HEK293 (cell line): ENCODE results near the gene NABP1.

Experiments
- CTCF ChIA-PET: fragments of 350-600 bp; formaldehyde crosslinking; extraction: SDS; loops from one replicate; lab custom pipeline; 2021; ENCODE audit warnings: antibody characterized with exemption; lab: Yijun Ruan, JAX
- POLR2A ChIA-PET: fragments of 300-600 bp; formaldehyde crosslinking; extraction: SDS; loops from one replicate; lab custom pipeline; 2020; ENCODE audit warnings: antibody characterized with exemption, inconsistent platforms; lab: Yijun Ruan, JAX
- H3K27ac ChIP-seq: fragments of 200-500 bp; sonication (Bioruptor generic); 2 replicates; pipeline ENCODE4 v1.5.1; 2014; ENCODE audit warnings: low read depth, low read length, control low read depth, inconsistent platforms; ENCODE audit errors: extremely low read depth
- H3K36me3 ChIP-seq, 2 experiments: fragments of 200-500 bp in 1 of 2; sonication (Bioruptor generic) in 1 of 2; 1 replicate in 1 of 2; 2 replicates in 1 of 2; pipeline ENCODE4 v1.5.1; 2014 to 2017; ENCODE audit warnings: inconsistent platforms in 2 of 2, low read length in 2 of 2; ENCODE audit not compliant: control insufficient read depth in 2 of 2, insufficient read depth in 1 of 2
- H3K4me1 ChIP-seq: fragments of 200-500 bp; sonication (Bioruptor generic); 2 replicates; pipeline ENCODE4 v1.5.1; 2014; ENCODE audit warnings: mild to moderate bottlenecking, low read length, inconsistent platforms; ENCODE audit not compliant: control insufficient read depth, insufficient read depth
- H3K4me3 ChIP-seq: 2 replicates; pipeline ENCODE4 v1.5.1; 2011; ENCODE audit warnings: low read depth, mild to moderate bottlenecking, control low read depth, low read length, moderate library complexity
- H3K9me3 ChIP-seq: fragments of 200-500 bp; sonication (Bioruptor generic); 2 replicates; pipeline ENCODE4 v1.5.1; 2014; ENCODE audit warnings: low read depth, low read length, inconsistent platforms; ENCODE audit not compliant: control insufficient read depth, insufficient read depth
- EGR2 ChIP-seq: fragments of 450-650 bp; formaldehyde crosslinking; IDR thresholded peaks from 2 replicates; pipeline ENCODE4 v1.5.1; 2016; ENCODE audit warnings: low read depth, missing biosample characterization, missing genetic modification characterization
- GLI2 ChIP-seq: fragments of 450-650 bp; formaldehyde crosslinking; IDR thresholded peaks from 2 replicates; pipeline ENCODE4; 2017; ENCODE audit warnings: missing biosample characterization, missing genetic modification characterization, low read depth, borderline replicate concordance
- HOXA7 ChIP-seq: sonication (generic); formaldehyde crosslinking; IDR thresholded peaks from 2 replicates; pipeline ENCODE4 v1.8.1; 2022; ENCODE audit warnings: missing genetic modification reagents, borderline replicate concordance
- HOXC10 ChIP-seq: sonication (generic); formaldehyde crosslinking; IDR thresholded peaks from 2 replicates; pipeline ENCODE4 v1.8.1; 2023; ENCODE audit warnings: mild to moderate bottlenecking, missing genetic modification reagents
- KLF1 ChIP-seq: fragments of 450-650 bp; formaldehyde crosslinking; IDR thresholded peaks from 2 replicates; pipeline ENCODE4 v1.5.1; 2016; ENCODE audit warnings: missing biosample characterization, missing genetic modification characterization
- ZFP37 ChIP-seq: fragments of 450-650 bp; formaldehyde crosslinking; IDR thresholded peaks from 2 replicates; pipeline ENCODE4 v1.5.1; 2016; ENCODE audit warnings: missing biosample characterization, missing genetic modification characterization
- ZNF112 ChIP-seq: fragments of 450-650 bp; formaldehyde crosslinking; IDR thresholded peaks from 2 replicates; pipeline ENCODE4 v1.5.0; 2017; ENCODE audit warnings: missing biosample characterization, missing genetic modification characterization
- ZNF146 ChIP-seq: fragments of 450-650 bp; formaldehyde crosslinking; IDR thresholded peaks from 2 replicates; pipeline ENCODE4 v1.5.1; 2016; ENCODE audit warnings: missing biosample characterization, missing genetic modification characterization
- ZNF169 ChIP-seq: fragments of 450-650 bp; formaldehyde crosslinking; IDR thresholded peaks from 2 replicates; pipeline ENCODE4 v1.5.1; 2016; ENCODE audit warnings: missing biosample characterization, missing genetic modification characterization
- ZNF555 ChIP-seq: fragments of 450-650 bp; formaldehyde crosslinking; conservative IDR thresholded peaks from 2 replicates; pipeline ENCODE4 v1.5.1; 2017; ENCODE audit warnings: missing biosample characterization, mild to moderate bottlenecking, missing genetic modification characterization, inconsistent platforms
- ZNF621 ChIP-seq: fragments of 450-650 bp; formaldehyde crosslinking; IDR thresholded peaks from 2 replicates; pipeline ENCODE4 v1.5.1; 2017; ENCODE audit warnings: missing biosample characterization, missing genetic modification characterization
- ZNF624 ChIP-seq: fragments of 450-650 bp; formaldehyde crosslinking; IDR thresholded peaks from 2 replicates; pipeline ENCODE4 v1.5.1; 2017; ENCODE audit warnings: missing biosample characterization, missing genetic modification characterization
- ZNF629 ChIP-seq: fragments of 450-650 bp; formaldehyde crosslinking; IDR thresholded peaks from 2 replicates; pipeline ENCODE4 v1.5.1; 2017; ENCODE audit warnings: missing biosample characterization, missing genetic modification characterization
- ZNF76 ChIP-seq: fragments of 450-650 bp; formaldehyde crosslinking; IDR thresholded peaks from 2 replicates; pipeline ENCODE4; 2016; ENCODE audit warnings: low read depth, missing biosample characterization, missing genetic modification characterization, borderline replicate concordance
- ZSCAN30 ChIP-seq: fragments of 450-650 bp; IDR thresholded peaks from 2 replicates; pipeline ENCODE4 v1.5.1; 2018; ENCODE audit warnings: missing biosample characterization, mild to moderate bottlenecking, missing genetic modification characterization, moderate library complexity
- TF ChIP-seq, protein P1 (sequence below): fragments of 450-650 bp; formaldehyde crosslinking; IDR thresholded peaks from 2 replicates; pipeline ENCODE4 v1.5.1; 2016; ENCODE audit warnings: missing biosample characterization, missing genetic modification characterization, low read depth
- TF ChIP-seq, protein P2 (sequence below): fragments of 450-650 bp; formaldehyde crosslinking; IDR thresholded peaks from 2 replicates; pipeline ENCODE4 v1.5.1; 2016; ENCODE audit warnings: missing biosample characterization, missing genetic modification characterization
- TF ChIP-seq, protein P3 (sequence below): fragments of 450-650 bp; formaldehyde crosslinking; IDR thresholded peaks from 2 replicates; pipeline ENCODE4 v1.5.1; 2016; ENCODE audit warnings: missing biosample characterization, missing genetic modification characterization
- TF ChIP-seq, protein P4 (sequence below): fragments of 450-650 bp; formaldehyde crosslinking; IDR thresholded peaks from 2 replicates; pipeline ENCODE4 v1.5.1; 2016; ENCODE audit warnings: missing biosample characterization, missing genetic modification characterization

Gene NABP1

DNA sequence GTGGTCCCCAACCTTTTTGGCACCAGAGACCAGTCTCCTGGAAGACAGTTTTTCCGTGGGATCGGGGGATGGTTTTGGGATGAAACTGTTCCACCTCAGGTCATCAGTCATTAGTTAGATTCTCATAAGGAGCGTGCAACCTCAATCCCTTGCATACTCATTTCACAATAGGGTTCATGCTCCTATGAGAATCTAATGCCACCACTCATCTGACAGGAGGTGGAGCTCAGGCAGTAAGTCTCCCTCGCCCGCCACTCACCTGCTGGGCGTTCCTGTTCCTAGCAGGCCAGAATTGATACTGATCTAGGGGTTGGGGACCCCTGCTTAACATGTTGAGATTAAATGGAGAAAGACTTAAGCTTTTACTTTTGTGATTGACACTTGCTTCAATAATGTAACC, 9.9 kb downstream of the NABP1 start:
- Histone ChIP-seq H3K9me3 (no peaks in the 10 kb centered on the region), H3K27ac (no peak overlapping the region), H3K4me3 (no peak overlapping the region), H3K4me1 (peaks cover 7% of the 10 kb centered on the region), H3K36me3 (peaks cover 31 to 54% of the 10 kb centered on the region in 2 experiments)
- TF ChIP-seq, protein P1, sequence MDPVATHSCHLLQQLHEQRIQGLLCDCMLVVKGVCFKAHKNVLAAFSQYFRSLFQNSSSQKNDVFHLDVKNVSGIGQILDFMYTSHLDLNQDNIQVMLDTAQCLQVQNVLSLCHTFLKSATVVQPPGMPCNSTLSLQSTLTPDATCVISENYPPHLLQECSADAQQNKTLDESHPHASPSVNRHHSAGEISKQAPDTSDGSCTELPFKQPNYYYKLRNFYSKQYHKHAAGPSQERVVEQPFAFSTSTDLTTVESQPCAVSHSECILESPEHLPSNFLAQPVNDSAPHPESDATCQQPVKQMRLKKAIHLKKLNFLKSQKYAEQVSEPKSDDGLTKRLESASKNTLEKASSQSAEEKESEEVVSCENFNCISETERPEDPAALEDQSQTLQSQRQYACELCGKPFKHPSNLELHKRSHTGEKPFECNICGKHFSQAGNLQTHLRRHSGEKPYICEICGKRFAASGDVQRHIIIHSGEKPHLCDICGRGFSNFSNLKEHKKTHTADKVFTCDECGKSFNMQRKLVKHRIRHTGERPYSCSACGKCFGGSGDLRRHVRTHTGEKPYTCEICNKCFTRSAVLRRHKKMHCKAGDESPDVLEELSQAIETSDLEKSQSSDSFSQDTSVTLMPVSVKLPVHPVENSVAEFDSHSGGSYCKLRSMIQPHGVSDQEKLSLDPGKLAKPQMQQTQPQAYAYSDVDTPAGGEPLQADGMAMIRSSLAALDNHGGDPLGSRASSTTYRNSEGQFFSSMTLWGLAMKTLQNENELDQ (tag by site-specific recombination): no peak
- TF ChIP-seq ZNF629 (tag by site-specific recombination): no peak
- no peak for TF ChIP-seq ZNF624 (tag by site-specific recombination)
- TF ChIP-seq ZNF621 (tag by site-specific recombination): no peak
- TF ChIP-seq ZNF169 (tag by site-specific recombination): no peak
- TF ChIP-seq, protein P2, sequence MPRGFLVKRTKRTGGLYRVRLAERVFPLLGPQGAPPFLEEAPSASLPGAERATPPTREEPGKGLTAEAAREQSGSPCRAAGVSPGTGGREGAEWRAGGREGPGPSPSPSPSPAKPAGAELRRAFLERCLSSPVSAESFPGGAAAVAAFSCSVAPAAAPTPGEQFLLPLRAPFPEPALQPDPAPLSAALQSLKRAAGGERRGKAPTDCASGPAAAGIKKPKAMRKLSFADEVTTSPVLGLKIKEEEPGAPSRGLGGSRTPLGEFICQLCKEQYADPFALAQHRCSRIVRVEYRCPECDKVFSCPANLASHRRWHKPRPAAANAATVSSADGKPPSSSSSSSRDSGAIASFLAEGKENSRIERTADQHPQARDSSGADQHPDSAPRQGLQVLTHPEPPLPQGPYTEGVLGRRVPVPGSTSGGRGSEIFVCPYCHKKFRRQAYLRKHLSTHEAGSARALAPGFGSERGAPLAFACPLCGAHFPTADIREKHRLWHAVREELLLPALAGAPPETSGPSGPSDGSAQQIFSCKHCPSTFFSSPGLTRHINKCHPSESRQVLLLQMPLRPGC (tag by site-specific recombination): no peak
- TF ChIP-seq EGR2 (tag by site-specific recombination): no peak
- TF ChIP-seq, protein P3, sequence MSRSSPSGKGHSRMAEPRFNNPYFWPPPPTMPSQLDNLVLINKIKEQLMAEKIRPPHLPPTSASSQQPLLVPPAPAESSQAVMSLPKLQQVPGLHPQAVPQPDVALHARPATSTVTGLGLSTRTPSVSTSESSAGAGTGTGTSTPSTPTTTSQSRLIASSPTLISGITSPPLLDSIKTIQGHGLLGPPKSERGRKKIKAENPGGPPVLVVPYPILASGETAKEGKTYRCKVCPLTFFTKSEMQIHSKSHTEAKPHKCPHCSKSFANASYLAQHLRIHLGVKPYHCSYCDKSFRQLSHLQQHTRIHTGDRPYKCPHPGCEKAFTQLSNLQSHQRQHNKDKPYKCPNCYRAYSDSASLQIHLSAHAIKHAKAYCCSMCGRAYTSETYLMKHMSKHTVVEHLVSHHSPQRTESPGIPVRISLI (tag by site-specific recombination): no peak
- TF ChIP-seq HOXC10 (CRISPR knock-in tag): no peak
- TF ChIP-seq KLF1 (tag by site-specific recombination): no peak
- no peak for TF ChIP-seq ZNF146 (tag by site-specific recombination)
- no peak for TF ChIP-seq ZNF76 (tag by site-specific recombination)
- TF ChIP-seq ZNF555 (tag by site-specific recombination): no peak
- no peak for TF ChIP-seq ZFP37 (tag by site-specific recombination)
- TF ChIP-seq HOXA7 (CRISPR knock-in tag): no peak
- TF ChIP-seq ZNF112: no peak
- TF ChIP-seq, protein P4, sequence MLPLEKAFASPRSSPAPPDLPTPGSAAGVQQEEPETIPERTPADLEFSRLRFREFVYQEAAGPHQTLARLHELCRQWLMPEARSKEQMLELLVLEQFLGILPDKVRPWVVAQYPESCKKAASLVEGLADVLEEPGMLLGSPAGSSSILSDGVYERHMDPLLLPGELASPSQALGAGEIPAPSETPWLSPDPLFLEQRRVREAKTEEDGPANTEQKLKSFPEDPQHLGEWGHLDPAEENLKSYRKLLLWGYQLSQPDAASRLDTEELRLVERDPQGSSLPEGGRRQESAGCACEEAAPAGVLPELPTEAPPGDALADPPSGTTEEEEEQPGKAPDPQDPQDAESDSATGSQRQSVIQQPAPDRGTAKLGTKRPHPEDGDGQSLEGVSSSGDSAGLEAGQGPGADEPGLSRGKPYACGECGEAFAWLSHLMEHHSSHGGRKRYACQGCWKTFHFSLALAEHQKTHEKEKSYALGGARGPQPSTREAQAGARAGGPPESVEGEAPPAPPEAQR (tag by site-specific recombination): no peak
- no peak for TF ChIP-seq GLI2 (tag by site-specific recombination)
- no peak for TF ChIP-seq ZSCAN30 (tag by site-specific recombination)
- POLR2A ChIA-PET: interaction anchor here (1.7 kb wide), 1 partner anchor 10 kb away, joined by 10 read pairs; the partner anchor contains the start of gene NABP1
- CTCF ChIA-PET: interaction anchor here (1.0 kb wide), 1 partner anchor 121 kb away, joined by 4 read pairs; no protein-coding TSS in a partner anchor
